GM23338 (cell line): Measurements from ENCODE around the gene IGF2. TPM values are rescaled to one million over a fixed set of nuclear protein-coding genes. Genes with fewer than 3 reads are reported as not detected.

ENCODE experiments used
- ATAC-seq: fragments of 200-7000 bp; cut with Tn5 transposase; 3 replicates; pipeline ENCODE4 v1.9.1; 2020
- DNase-seq: peaks from one replicate; pipeline ENCODE4 v3.0.0-alpha.2; 2015; ENCODE audit warnings: low spot score
- H2AFZ ChIP-seq: fragments of 200-600 bp; sonication (generic); 2 replicates; pipeline ENCODE4 v1.8.0; 2016; ENCODE audit warnings: antibody characterized with exemption, mild to moderate bottlenecking, moderate library complexity
- H3F3A ChIP-seq: fragments of 200-600 bp; sonication (generic); replicated peaks from 2 replicates; pipeline ENCODE4 v1.8.0; 2017; ENCODE audit warnings: antibody characterized with exemption, mixed run types, low read depth
- H3K27ac ChIP-seq: fragments of 200-600 bp; sonication (generic); 2 replicates; pipeline ENCODE4 v1.6.1; 2016; ENCODE audit warnings: low read depth
- H3K27me3 ChIP-seq: fragments of 200-600 bp; sonication (generic); 2 replicates; pipeline ENCODE4 v1.8.0; 2016; ENCODE audit warnings: mild to moderate bottlenecking, mixed run types, moderate library complexity; ENCODE audit not compliant: insufficient read depth
- H3K36me3 ChIP-seq: fragments of 200-600 bp; sonication (generic); 2 replicates; pipeline ENCODE4 v1.8.0; 2016; ENCODE audit warnings: mild to moderate bottlenecking; ENCODE audit not compliant: insufficient read depth
- H3K4me1 ChIP-seq: fragments of 200-600 bp; sonication (generic); 2 replicates; pipeline ENCODE4 v1.8.0; 2016; ENCODE audit warnings: mild to moderate bottlenecking, moderate library complexity; ENCODE audit not compliant: insufficient read depth
- H3K4me2 ChIP-seq: fragments of 200-600 bp; sonication (generic); 2 replicates; pipeline ENCODE4 v1.7.1; 2017; ENCODE audit warnings: mixed run types
- H3K4me3 ChIP-seq: fragments of 200-600 bp; sonication (generic); 2 replicates; pipeline ENCODE4 v1.6.1; 2016; ENCODE audit warnings: mixed run types
- H3K79me2 ChIP-seq: fragments of 200-600 bp; sonication (generic); replicated peaks from 2 replicates; pipeline ENCODE4 v1.8.0; 2017; ENCODE audit warnings: mild to moderate bottlenecking; ENCODE audit not compliant: insufficient read depth
- H3K9me2 ChIP-seq: fragments of 200-600 bp; sonication (generic); 2 replicates; pipeline ENCODE4 v1.8.0; 2017; ENCODE audit not compliant: insufficient read depth
- H4K20me1 ChIP-seq: fragments of 200-600 bp; sonication (generic); replicated peaks from 2 replicates; pipeline ENCODE4 v1.8.0; 2017; ENCODE audit warnings: mild to moderate bottlenecking; ENCODE audit not compliant: insufficient read depth
- H3K27ac Mint-ChIP-seq: 2 replicates; pipeline ENCODE4 v1.8.0; 2020; ENCODE audit warnings: inconsistent platforms, mild to moderate bottlenecking, moderate library complexity, mixed read lengths
- H3K27me3 Mint-ChIP-seq: 3 replicates; pipeline ENCODE4 v1.8.0; 2022; ENCODE audit warnings: low read depth, mild to moderate bottlenecking, moderate library complexity, mixed read lengths, inconsistent platforms; ENCODE audit not compliant: insufficient read depth, poor library complexity
- H3K36me3 Mint-ChIP-seq: 3 replicates; pipeline ENCODE4 v1.8.0; 2021; ENCODE audit warnings: low read depth, mild to moderate bottlenecking, inconsistent platforms, moderate library complexity, mixed read lengths
- H3K4me1 Mint-ChIP-seq: 3 replicates; pipeline ENCODE4 v1.8.0; 2020; ENCODE audit warnings: mild to moderate bottlenecking, inconsistent platforms, mixed read lengths
- H3K4me3 Mint-ChIP-seq: 3 replicates; pipeline ENCODE4 v1.8.0; 2021; ENCODE audit warnings: moderate library complexity, mild to moderate bottlenecking, inconsistent platforms, mixed read lengths
- H3K9me3 Mint-ChIP-seq: 3 replicates; pipeline ENCODE4 v1.8.0; 2020; ENCODE audit warnings: moderate library complexity, mild to moderate bottlenecking, inconsistent platforms, mixed read lengths
- EZH2 ChIP-seq: fragments of 200-600 bp; sonication (generic); IDR thresholded peaks from one replicate; pipeline ENCODE4 v1.8.0; 2017; ENCODE audit warnings: antibody characterized with exemption, mild to moderate bottlenecking, low read depth; ENCODE audit not compliant: unreplicated experiment
- EZH2phosphoT487 ChIP-seq: fragments of 200-600 bp; sonication (generic); IDR thresholded peaks from one replicate; pipeline ENCODE4 v1.8.1; 2018; ENCODE audit warnings: antibody characterized with exemption; ENCODE audit not compliant: unreplicated experiment
- NANOG ChIP-seq: IDR thresholded peaks from 2 replicates; pipeline ENCODE4 v1.6.1; 2016; ENCODE audit warnings: antibody characterized with exemption, borderline replicate concordance
- POLR2AphosphoS5 ChIP-seq: IDR thresholded peaks from 2 replicates; pipeline ENCODE4 v1.6.1; 2016; ENCODE audit warnings: antibody characterized with exemption, low read depth
- ZNF114 ChIP-seq: fragments of 250-450 bp; sonication (Bioruptor Pico); IDR thresholded peaks from 2 replicates; pipeline ENCODE4 v1.5.0; 2020; ENCODE audit warnings: mild to moderate bottlenecking, moderate library complexity
- ZNF331 ChIP-seq: fragments of 250-450 bp; sonication (Bioruptor Pico); IDR thresholded peaks from 2 replicates; pipeline ENCODE4 v1.5.0; 2020; ENCODE audit warnings: low read depth, mild to moderate bottlenecking, moderate library complexity
- polyA plus RNA-seq: library from polyadenylated mRNA; unstranded; fragments of >200 nt; fragmentation: Nextera tagmentation; extraction: Ambion mirVana; gene quantifications from 2 replicates; pipeline ENCODE4 v1.2.1, GENCODE V29; 2016
- total RNA-seq: library from RNA; depleted of rRNA; stranded (reverse); fragments of >200 nt; shearing (Covaris generic); gene quantifications from 2 replicates; pipeline ENCODE4 v1.2.3, GENCODE V29; 2014
- TF ChIP-seq, protein P1 (sequence below), 2 experiments: fragments of 200-600 bp in 1 of 2; sonication (generic) in 1 of 2; conservative IDR thresholded peaks; 2 replicates each; pipeline versions ENCODE4 v1.5.1 to v1.6.1; 2016 to 2017; ENCODE audit warnings: antibody characterized with exemption in 2 of 2, low read depth in 2 of 2, mild to moderate bottlenecking in 2 of 2, moderate library complexity in 1 of 2
- TF ChIP-seq, protein P2 (sequence below): IDR thresholded peaks from 2 replicates; pipeline ENCODE4 v1.6.1; 2016; ENCODE audit warnings: antibody characterized with exemption

Gene IGF2
- total and polyA plus RNA-seq, 2 experiments from 2014 or later = 1.4 to 4.0 TPM

DNA sequence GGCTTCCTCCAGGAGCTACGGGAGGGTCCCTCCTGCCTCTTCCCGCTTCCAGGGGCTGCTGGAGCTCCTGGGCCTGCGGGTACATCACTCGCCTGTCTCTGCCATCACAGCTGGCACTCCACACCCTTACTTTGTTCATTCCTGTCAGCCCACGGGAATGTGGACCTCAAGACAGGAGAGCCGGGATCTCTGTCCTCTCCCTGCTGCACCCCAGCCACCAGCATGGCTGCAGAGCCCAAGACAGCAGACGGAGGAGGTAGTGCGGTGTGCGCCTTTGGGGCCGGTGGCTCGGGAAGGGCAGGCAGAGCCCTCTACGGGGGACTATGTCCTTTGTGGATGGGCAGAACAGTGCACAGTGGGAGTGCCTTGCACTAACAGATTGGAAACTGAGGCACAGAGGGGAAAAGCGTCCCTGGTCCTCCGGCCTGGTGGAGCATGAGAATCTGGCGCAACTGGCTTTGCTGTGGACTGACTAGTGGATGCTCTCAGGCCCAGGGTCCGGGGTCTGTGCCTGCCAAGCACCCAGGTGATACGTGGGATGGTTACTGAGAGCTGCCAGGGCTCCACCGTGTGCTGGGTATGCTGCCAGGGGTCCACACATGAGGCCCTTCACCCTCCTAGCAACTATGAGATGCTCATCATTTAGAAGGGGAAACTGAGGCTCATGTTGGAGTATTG is 47.3 kb downstream of the IGF2 start (continued):
- TF ChIP-seq, protein P1, sequence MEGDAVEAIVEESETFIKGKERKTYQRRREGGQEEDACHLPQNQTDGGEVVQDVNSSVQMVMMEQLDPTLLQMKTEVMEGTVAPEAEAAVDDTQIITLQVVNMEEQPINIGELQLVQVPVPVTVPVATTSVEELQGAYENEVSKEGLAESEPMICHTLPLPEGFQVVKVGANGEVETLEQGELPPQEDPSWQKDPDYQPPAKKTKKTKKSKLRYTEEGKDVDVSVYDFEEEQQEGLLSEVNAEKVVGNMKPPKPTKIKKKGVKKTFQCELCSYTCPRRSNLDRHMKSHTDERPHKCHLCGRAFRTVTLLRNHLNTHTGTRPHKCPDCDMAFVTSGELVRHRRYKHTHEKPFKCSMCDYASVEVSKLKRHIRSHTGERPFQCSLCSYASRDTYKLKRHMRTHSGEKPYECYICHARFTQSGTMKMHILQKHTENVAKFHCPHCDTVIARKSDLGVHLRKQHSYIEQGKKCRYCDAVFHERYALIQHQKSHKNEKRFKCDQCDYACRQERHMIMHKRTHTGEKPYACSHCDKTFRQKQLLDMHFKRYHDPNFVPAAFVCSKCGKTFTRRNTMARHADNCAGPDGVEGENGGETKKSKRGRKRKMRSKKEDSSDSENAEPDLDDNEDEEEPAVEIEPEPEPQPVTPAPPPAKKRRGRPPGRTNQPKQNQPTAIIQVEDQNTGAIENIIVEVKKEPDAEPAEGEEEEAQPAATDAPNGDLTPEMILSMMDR (conservative IDR thresholded peaks at IDR 0.05; ENCODE audit: low read depth in 2 of 2) = no peak
- TF ChIP-seq ZNF331 (no peak), POLR2AphosphoS5 (no peak), EZH2 (no peak), EZH2phosphoT487 (no peak), NANOG (no peak)

DNA sequence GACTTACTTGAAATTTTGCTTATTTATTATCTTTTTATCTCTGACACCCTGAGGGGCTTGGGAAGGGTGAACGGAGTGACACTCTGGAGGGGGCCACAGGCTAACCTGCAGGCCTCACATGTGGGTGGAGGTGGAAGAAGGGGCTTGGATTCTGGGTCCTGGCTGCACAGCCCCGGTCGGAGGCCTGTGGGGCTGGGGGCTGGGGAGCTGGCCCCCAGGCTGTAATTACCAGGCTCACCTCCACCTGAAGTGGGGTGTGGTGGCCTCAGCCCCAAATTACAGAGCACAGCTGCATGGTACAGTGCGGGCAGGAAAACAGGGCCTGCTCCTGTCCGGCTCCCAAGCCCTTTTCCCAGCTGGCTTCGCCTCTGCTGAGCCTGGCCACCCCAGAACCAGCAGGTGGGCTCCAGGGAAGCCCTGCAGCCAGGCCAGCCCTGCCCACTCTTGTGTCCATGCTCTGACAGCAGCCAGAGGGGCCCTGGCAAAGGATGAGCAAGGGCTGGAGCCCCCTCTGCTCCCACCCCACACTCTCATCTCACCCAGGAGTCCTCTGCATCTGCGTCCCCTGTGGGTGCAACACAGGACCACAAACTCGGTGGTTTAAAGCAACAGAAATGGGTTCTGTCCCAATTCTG is 48.0 kb downstream of the IGF2 start:
- Histone ChIP-seq H3F3A (no peaks in the 10 kb centered on the region), H3K36me3 (no peaks in the 10 kb centered on the region), H3K4me3 (no peak overlapping the region), H3K27me3 (no peaks in the 10 kb centered on the region), H3K79me2 (no peaks in the 10 kb centered on the region), H4K20me1 (no peaks in the 10 kb centered on the region), H2AFZ (no peak overlapping the region), H3K27ac (no peak overlapping the region), H3K4me1 (no peaks in the 10 kb centered on the region), H3K9me2 (no peaks in the 10 kb centered on the region), H3K4me2 (no peak overlapping the region)
- Mint-ChIP-seq H3K36me3 (no peaks in the 10 kb centered on the region), H3K4me3 (no peak overlapping the region), H3K27ac (no peak overlapping the region), H3K9me3 (no peaks in the 10 kb centered on the region; the same call in 1 of the 3 replicates), H3K4me1 (peaks cover 2% of the 10 kb centered on the region; the same call in 1 of the 3 replicates), H3K27me3 (peaks cover 12% of the 10 kb centered on the region)
- no peak for TF ChIP-seq POLR2AphosphoS5
- TF ChIP-seq, protein P1 (conservative IDR thresholded peaks at IDR 0.05; ENCODE audit: low read depth in 2 of 2) = no peak
- no peak for TF ChIP-seq ZNF114 (CRISPR knock-in tag)
- TF ChIP-seq, protein P2, sequence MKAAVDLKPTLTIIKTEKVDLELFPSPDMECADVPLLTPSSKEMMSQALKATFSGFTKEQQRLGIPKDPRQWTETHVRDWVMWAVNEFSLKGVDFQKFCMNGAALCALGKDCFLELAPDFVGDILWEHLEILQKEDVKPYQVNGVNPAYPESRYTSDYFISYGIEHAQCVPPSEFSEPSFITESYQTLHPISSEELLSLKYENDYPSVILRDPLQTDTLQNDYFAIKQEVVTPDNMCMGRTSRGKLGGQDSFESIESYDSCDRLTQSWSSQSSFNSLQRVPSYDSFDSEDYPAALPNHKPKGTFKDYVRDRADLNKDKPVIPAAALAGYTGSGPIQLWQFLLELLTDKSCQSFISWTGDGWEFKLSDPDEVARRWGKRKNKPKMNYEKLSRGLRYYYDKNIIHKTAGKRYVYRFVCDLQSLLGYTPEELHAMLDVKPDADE = no peak
- no peak for ATAC-seq
- DNase-seq = no peak
